Tibial nerve (tissue), 4 donors: ENCODE data around the gene METTL16.

Experiments
- EP300 ChIP-seq, 2 donors: sonication (generic); formaldehyde crosslinking; IDR thresholded peaks; one replicate each; pipeline ENCODE4 v1.6.1; 2017; ENCODE audit warnings: antibody characterized with exemption in 2 of 2, mild to moderate bottlenecking in 1 of 2
- POLR2A ChIP-seq, 2 donors: fragments of 450-650 bp; IDR thresholded peaks; one replicate each; pipeline ENCODE4 v1.6.1; 2017; ENCODE audit warnings: antibody characterized with exemption in 2 of 2, mild to moderate bottlenecking in 2 of 2, moderate library complexity in 2 of 2
- TF ChIP-seq, protein P1 (sequence below), 5 experiments: fragments of 200-600 bp in 3 of 5; fragments of 450-650 bp in 2 of 5; sonication (generic) in 3 of 5; IDR thresholded peaks; one replicate each; pipeline ENCODE4 v1.5.1; 2016 to 2019; ENCODE audit warnings: antibody characterized with exemption in 5 of 5, mild to moderate bottlenecking in 3 of 5, moderate library complexity in 2 of 5

DNA sequence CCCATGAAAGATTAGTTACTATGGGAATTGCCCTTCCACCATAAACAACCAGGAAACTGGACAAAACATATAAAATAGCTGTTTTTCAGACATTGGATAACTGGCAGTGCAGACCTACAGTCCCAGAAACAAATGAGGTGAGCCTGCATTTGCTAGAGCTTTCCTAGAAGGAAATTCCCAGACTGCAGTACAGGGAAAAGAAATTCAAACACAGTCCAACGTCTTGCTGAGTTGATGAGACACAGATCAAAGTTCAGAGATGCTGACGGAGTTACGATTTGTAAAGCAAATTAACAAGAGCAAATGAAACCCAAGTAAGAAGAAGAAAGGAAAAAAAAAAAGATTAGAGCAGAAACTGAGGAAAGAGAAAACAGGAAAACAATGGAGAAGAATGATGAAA, 69.5 kb downstream of the METTL16 start:
- TF ChIP-seq, protein P1, sequence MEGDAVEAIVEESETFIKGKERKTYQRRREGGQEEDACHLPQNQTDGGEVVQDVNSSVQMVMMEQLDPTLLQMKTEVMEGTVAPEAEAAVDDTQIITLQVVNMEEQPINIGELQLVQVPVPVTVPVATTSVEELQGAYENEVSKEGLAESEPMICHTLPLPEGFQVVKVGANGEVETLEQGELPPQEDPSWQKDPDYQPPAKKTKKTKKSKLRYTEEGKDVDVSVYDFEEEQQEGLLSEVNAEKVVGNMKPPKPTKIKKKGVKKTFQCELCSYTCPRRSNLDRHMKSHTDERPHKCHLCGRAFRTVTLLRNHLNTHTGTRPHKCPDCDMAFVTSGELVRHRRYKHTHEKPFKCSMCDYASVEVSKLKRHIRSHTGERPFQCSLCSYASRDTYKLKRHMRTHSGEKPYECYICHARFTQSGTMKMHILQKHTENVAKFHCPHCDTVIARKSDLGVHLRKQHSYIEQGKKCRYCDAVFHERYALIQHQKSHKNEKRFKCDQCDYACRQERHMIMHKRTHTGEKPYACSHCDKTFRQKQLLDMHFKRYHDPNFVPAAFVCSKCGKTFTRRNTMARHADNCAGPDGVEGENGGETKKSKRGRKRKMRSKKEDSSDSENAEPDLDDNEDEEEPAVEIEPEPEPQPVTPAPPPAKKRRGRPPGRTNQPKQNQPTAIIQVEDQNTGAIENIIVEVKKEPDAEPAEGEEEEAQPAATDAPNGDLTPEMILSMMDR (IDR thresholded peaks at IDR 0.05) = no peak
- TF ChIP-seq EP300 (IDR thresholded peaks at IDR 0.05) = no peak
- TF ChIP-seq POLR2A (IDR thresholded peaks at IDR 0.05) = no peak
